Uterus (tissue), 4 donors: ENCODE results near the gene PICALM. TPM values are rescaled to one million over a fixed set of nuclear protein-coding genes. Genes with fewer than 3 reads are reported as not detected.
A peak's percentile ranks its signal among the peaks of the same experiment; 100 is the strongest.

ENCODE experiments used
- DNase-seq, 2 donors: peaks; one replicate each; pipeline ENCODE4 v3.0.0-alpha.2; 2019 to 2020
- H3K27ac ChIP-seq, 2 donors: fragments of 200-600 bp; sonication (generic); 1 replicate in 1 of 2; 2 replicates in 1 of 2; pipeline ENCODE4 v1.5.1; 2016 to 2018
- H3K27me3 ChIP-seq, 2 donors: fragments of 200-600 bp; sonication (generic); one replicate each; pipeline ENCODE4 v1.5.1; 2018 to 2019; ENCODE audit warnings: control low read depth in 1 of 2
- H3K36me3 ChIP-seq, 2 donors: fragments of 200-600 bp; sonication (generic); one replicate each; pipeline ENCODE4 v1.5.1; 2019; ENCODE audit warnings: control low read depth in 1 of 2
- H3K4me1 ChIP-seq, 2 donors: fragments of 200-600 bp; sonication (generic); one replicate each; pipeline ENCODE4 v1.5.1; 2018 to 2019; ENCODE audit warnings: control low read depth in 1 of 2
- H3K4me3 ChIP-seq, 2 donors: fragments of 200-600 bp; sonication (generic); 1 replicate in 1 of 2; 2 replicates in 1 of 2; pipeline ENCODE4 v1.5.1; 2018 to 2019; ENCODE audit warnings: mild to moderate bottlenecking in 1 of 2
- H3K9me3 ChIP-seq, 2 donors: fragments of 200-600 bp; sonication (generic); one replicate each; pipeline ENCODE4 v1.5.1; 2019; ENCODE audit warnings: control low read depth in 1 of 2
- CTCF ChIP-seq, 4 experiments: fragments of 200-600 bp in 2 of 4; fragments of 450-650 bp in 2 of 4; sonication (generic) in 2 of 4; IDR thresholded peaks; one replicate each; pipeline ENCODE4 v1.5.1; 2016 to 2019; ENCODE audit warnings: antibody characterized with exemption in 4 of 4, mild to moderate bottlenecking in 2 of 4, moderate library complexity in 1 of 4
- POLR2A ChIP-seq, 2 donors: fragments of 450-650 bp; IDR thresholded peaks; one replicate each; pipeline ENCODE4 v1.6.1; 2016; ENCODE audit warnings: antibody characterized with exemption in 2 of 2, mild to moderate bottlenecking in 1 of 2, moderate library complexity in 1 of 2
- intact Hi-C: fragments of 100-400 bp; cut with DNase I; formaldehyde crosslinking; loops from one replicate; pipeline ENCODE4 v1.15.1; 2023; ENCODE audit warnings: low total_unique reads
- total RNA-seq, 4 donors: library from RNA; depleted of rRNA in 3 of 4; stranded (reverse); fragments of >200 nt in 3 of 4; gene quantifications; one replicate each; pipeline versions ENCODE4 v1.1.0 to v1.2.4, GENCODE V29; 2014 to 2023
- donor health status: DM: yes; HTN: yes; CAD: no.

Gene PICALM
- total RNA-seq, 4 donors from 2014 or later, result 198 to 402 (median 298) TPM

- Histone ChIP-seq H3K27ac (no peak overlapping the region), H3K4me1 (peaks cover 0 to 7% of the 10 kb centered on the region in 2 donors)
These were observed 117.3 kb downstream of the PICALM start for GRCh38 chr11:85951428-85952107.

GRCh38 chr11:85951049-85951405 lies 117.9 kb downstream of the PICALM start:
- Histone ChIP-seq H3K27me3 (no peaks in the 10 kb centered on the region), H3K4me3 (no peak overlapping the region), H3K27ac (no peak overlapping the region), H3K36me3 (no peaks in the 10 kb centered on the region), H3K4me1 (peaks cover 0 to 7% of the 10 kb centered on the region in 2 donors), H3K9me3 (no peaks in the 10 kb centered on the region)
- TF ChIP-seq CTCF (IDR thresholded peaks at IDR 0.05) (no peak), POLR2A (IDR thresholded peaks at IDR 0.05) (no peak)
- no peak for DNase-seq
- intact Hi-C loops, result no loop called here

More at GRCh38 chr11:85951428-85952107, 117.3 kb downstream of the PICALM start:
- no peak for DNase-seq
- Histone ChIP-seq H3K4me3 (no peak overlapping the region), H3K36me3 (no peaks in the 10 kb centered on the region), H3K9me3 (no peaks in the 10 kb centered on the region), H3K27me3 (no peaks in the 10 kb centered on the region)
- no peak for TF ChIP-seq CTCF (IDR thresholded peaks at IDR 0.05)
- no peak for TF ChIP-seq POLR2A (IDR thresholded peaks at IDR 0.05)
- intact Hi-C loops, result no loop called here

- Histone ChIP-seq H3K9me3 (no peaks in the 10 kb centered on the region), H3K4me1 (peaks cover 0 to 7% of the 10 kb centered on the region in 2 donors), H3K4me3 (no peak overlapping the region), H3K27me3 (no peaks in the 10 kb centered on the region), H3K36me3 (no peaks in the 10 kb centered on the region), H3K27ac (no peak overlapping the region)
- DNase-seq, result no peak
- intact Hi-C loops, result no loop called here
- TF ChIP-seq POLR2A (IDR thresholded peaks at IDR 0.05), result no peak
- TF ChIP-seq CTCF (IDR thresholded peaks at IDR 0.05), result no peak
These were observed 118.4 kb downstream of the PICALM start for GRCh38 chr11:85950317-85951048.

- H3K4me3 ChIP-seq, result no peak overlapping the region
- intact Hi-C loops, result no loop called here
- TF ChIP-seq CTCF (IDR thresholded peaks at IDR 0.05) (no peak), POLR2A (IDR thresholded peaks at IDR 0.05) (no peak)
- no peaks in the 10 kb centered on the region for H3K27me3 ChIP-seq
- DNase-seq, result no peak
- no peaks in the 10 kb centered on the region for H3K9me3 ChIP-seq
- H3K36me3 ChIP-seq, result no peaks in the 10 kb centered on the region
- H3K4me1 ChIP-seq, result peaks cover 0 to 5% of the 10 kb centered on the region in 2 donors
- no peak overlapping the region for H3K27ac ChIP-seq
These were observed 119.1 kb downstream of the PICALM start for GRCh38 chr11:85949798-85950197.

GRCh38 chr11:85948884-85949283 lies 120.0 kb downstream of the PICALM start:
- Histone ChIP-seq H3K4me3 (no peak overlapping the region), H3K9me3 (no peaks in the 10 kb centered on the region), H3K27me3 (no peaks in the 10 kb centered on the region), H3K27ac (peak overlapping the region in 1 of 2 donors; percentile 68), H3K4me1 (no peaks in the 10 kb centered on the region), H3K36me3 (no peaks in the 10 kb centered on the region)
- intact Hi-C loops, result no loop called here
- TF ChIP-seq POLR2A (IDR thresholded peaks at IDR 0.05), result no peak
- no peak for TF ChIP-seq CTCF (IDR thresholded peaks at IDR 0.05)
- no peak for DNase-seq
